Measurements from ENCODE around the gene SH2B2.

The SH2B2 gene

GRCh38 chr7:102313997-102314780 lies 27.5 kb downstream of the SH2B2 start:
- H2AFZ ChIP-seq (ENCODE audit: low read length): no peak overlapping the region
- no CpG with 5 or more reads among the region's 22 CpGs for WGBS, 2 donors (ENCODE audit: extremely low coverage in 2 of 2, insufficient read length in 2 of 2, insufficient replicate concordance in 1 of 2)

GRCh38 chr7:102317231-102318059 lies 30.8 kb downstream of the SH2B2 start:
- H4K91ac ChIP-seq (ENCODE audit: low read depth, low read length, poor library complexity): no peak overlapping the region
- H2BK5ac ChIP-seq (ENCODE audit: low read length): no peak overlapping the region
- H3K23ac ChIP-seq (ENCODE audit: low read depth, low read length, poor library complexity): no peak overlapping the region
- peaks cover 9 to 62% of the 10 kb centered on the region in 2 donors for H3K36me3 ChIP-seq (replicated peaks in 1 of 2; ENCODE audit: control insufficient read depth in 2 of 2, insufficient read depth in 2 of 2, low read length in 2 of 2)
- H3K18ac ChIP-seq (ENCODE audit: low read length): no peak overlapping the region
- peaks cover 3% of the 10 kb centered on the region for H3K79me1 ChIP-seq (ENCODE audit: low read depth, low read length)
- H3K27me3 ChIP-seq (ENCODE audit: control insufficient read depth in 3 of 3, insufficient read depth in 3 of 3, low read depth in 1 of 3, low read length in 3 of 3): peaks cover 0 to 2% (median 0%) of the 10 kb centered on the region in 3 experiments
- no peak overlapping the region for H4K8ac ChIP-seq (ENCODE audit: low read depth, low read length)
- no peak overlapping the region for H3K27ac ChIP-seq (replicated peaks; ENCODE audit: low read length)
- H3K4me2 ChIP-seq (ENCODE audit: insufficient read depth, low read length, poor library complexity, severe bottlenecking): no peak overlapping the region
- peaks cover 0 to 2% of the 10 kb centered on the region in 2 donors for H3K9me3 ChIP-seq (replicated peaks in 1 of 2; ENCODE audit: control insufficient read depth in 2 of 2, insufficient read depth in 1 of 2, low read depth in 1 of 2, low read length in 2 of 2)
- no peak overlapping the region for H2AK5ac ChIP-seq (ENCODE audit: low read depth, low read length)
- H3K4ac ChIP-seq (ENCODE audit: low read length): no peak overlapping the region
- H3K4me1 ChIP-seq (ENCODE audit: control insufficient read depth in 2 of 2, insufficient read depth in 1 of 2, low read depth in 1 of 2, low read length in 2 of 2): peaks cover 0 to 3% of the 10 kb centered on the region in 2 donors
- no peak overlapping the region for H2BK120ac ChIP-seq (ENCODE audit: low read depth, low read length)
- no peak overlapping the region for H2BK15ac ChIP-seq (ENCODE audit: low read length)
- no peak overlapping the region for H3K4me3 ChIP-seq (ENCODE audit: low read length in 2 of 2)
- DNase-seq (ENCODE audit: low spot score): no peak
- peak overlapping the region; percentile 12 for H3K9ac ChIP-seq (ENCODE audit: low read depth, low read length, poor library complexity)
- H3K14ac ChIP-seq (ENCODE audit: low read length): no peak overlapping the region
- WGBS, 2 donors (ENCODE audit: extremely low coverage in 2 of 2, insufficient read length in 2 of 2, insufficient replicate concordance in 1 of 2): no CpG with 5 or more reads among the region's 24 CpGs
- H2BK12ac ChIP-seq (ENCODE audit: low read length): no peak overlapping the region
- H2AFZ ChIP-seq (ENCODE audit: low read length): no peak overlapping the region

More at GRCh38 chr7:102313997-102314780, 27.5 kb downstream of the SH2B2 start:
- Histone ChIP-seq H3K23ac (ENCODE audit: low read depth, low read length, poor library complexity) (peak overlapping the region; percentile 11), H4K8ac (ENCODE audit: low read depth, low read length) (no peak overlapping the region), H2AK5ac (ENCODE audit: low read depth, low read length) (no peak overlapping the region), H3K27ac (replicated peaks; ENCODE audit: low read length) (no peak overlapping the region), H3K14ac (ENCODE audit: low read length) (peak overlapping the region; percentile 21), H3K9ac (ENCODE audit: low read depth, low read length, poor library complexity) (peak overlapping the region; percentile 30), H3K4me1 (ENCODE audit: control insufficient read depth in 2 of 2, insufficient read depth in 1 of 2, low read depth in 1 of 2, low read length in 2 of 2) (peaks cover 0 to 5% of the 10 kb centered on the region in 2 donors), H3K9me3 (replicated peaks in 1 of 2; ENCODE audit: control insufficient read depth in 2 of 2, insufficient read depth in 1 of 2, low read depth in 1 of 2, low read length in 2 of 2) (no peaks in the 10 kb centered on the region), H2BK15ac (ENCODE audit: low read length) (no peak overlapping the region), H3K4me2 (ENCODE audit: insufficient read depth, low read length, poor library complexity, severe bottlenecking) (no peak overlapping the region), H3K36me3 (replicated peaks in 1 of 2; ENCODE audit: control insufficient read depth in 2 of 2, insufficient read depth in 2 of 2, low read length in 2 of 2) (peaks cover 7 to 52% of the 10 kb centered on the region in 2 donors), H3K4ac (ENCODE audit: low read length) (no peak overlapping the region), H3K79me1 (ENCODE audit: low read depth, low read length) (peaks cover 3% of the 10 kb centered on the region), H2BK5ac (ENCODE audit: low read length) (no peak overlapping the region), H3K27me3 (ENCODE audit: control insufficient read depth in 3 of 3, insufficient read depth in 3 of 3, low read depth in 1 of 3, low read length in 3 of 3) (no peaks in the 10 kb centered on the region), H3K18ac (ENCODE audit: low read length) (no peak overlapping the region), H2BK120ac (ENCODE audit: low read depth, low read length) (no peak overlapping the region), H4K91ac (ENCODE audit: low read depth, low read length, poor library complexity) (no peak overlapping the region), H2BK12ac (ENCODE audit: low read length) (no peak overlapping the region), H3K4me3 (ENCODE audit: low read length in 2 of 2) (no peak overlapping the region)
- no peak for DNase-seq (ENCODE audit: low spot score)

GRCh38 chr7:102318482-102318971 lies 31.9 kb downstream of the SH2B2 start:
- H4K91ac ChIP-seq (ENCODE audit: low read depth, low read length, poor library complexity): no peak overlapping the region
- no peak overlapping the region for H3K27ac ChIP-seq (replicated peaks; ENCODE audit: low read length)
- H3K9ac ChIP-seq (ENCODE audit: low read depth, low read length, poor library complexity): no peak overlapping the region
- no peak overlapping the region for H2BK120ac ChIP-seq (ENCODE audit: low read depth, low read length)
- H3K36me3 ChIP-seq (replicated peaks in 1 of 2; ENCODE audit: control insufficient read depth in 2 of 2, insufficient read depth in 2 of 2, low read length in 2 of 2): peaks cover 9 to 62% of the 10 kb centered on the region in 2 donors
- peaks cover 0 to 2% of the 10 kb centered on the region in 2 donors for H3K9me3 ChIP-seq (replicated peaks in 1 of 2; ENCODE audit: control insufficient read depth in 2 of 2, insufficient read depth in 1 of 2, low read depth in 1 of 2, low read length in 2 of 2)
- no peak overlapping the region for H3K4me3 ChIP-seq (ENCODE audit: low read length in 2 of 2)
- peaks cover 0 to 2% (median 0%) of the 10 kb centered on the region in 3 experiments for H3K27me3 ChIP-seq (ENCODE audit: control insufficient read depth in 3 of 3, insufficient read depth in 3 of 3, low read depth in 1 of 3, low read length in 3 of 3)
- DNase-seq (ENCODE audit: low spot score): no peak
- no peak overlapping the region for H2BK12ac ChIP-seq (ENCODE audit: low read length)
- peak overlapping the region; percentile 10 for H3K23ac ChIP-seq (ENCODE audit: low read depth, low read length, poor library complexity)
- WGBS, 2 donors (ENCODE audit: extremely low coverage in 2 of 2, insufficient read length in 2 of 2, insufficient replicate concordance in 1 of 2): no CpG with 5 or more reads among the region's 7 CpGs
- H4K8ac ChIP-seq (ENCODE audit: low read depth, low read length): no peak overlapping the region
- H2AK5ac ChIP-seq (ENCODE audit: low read depth, low read length): no peak overlapping the region
- H2BK5ac ChIP-seq (ENCODE audit: low read length): no peak overlapping the region
- H3K4me1 ChIP-seq (ENCODE audit: control insufficient read depth in 2 of 2, insufficient read depth in 1 of 2, low read depth in 1 of 2, low read length in 2 of 2): peaks cover 0 to 3% of the 10 kb centered on the region in 2 donors
- H3K18ac ChIP-seq (ENCODE audit: low read length): peak overlapping the region; percentile 27
- H3K4me2 ChIP-seq (ENCODE audit: insufficient read depth, low read length, poor library complexity, severe bottlenecking): no peak overlapping the region
- no peak overlapping the region for H3K14ac ChIP-seq (ENCODE audit: low read length)
- no peak overlapping the region for H2AFZ ChIP-seq (ENCODE audit: low read length)
- H3K79me1 ChIP-seq (ENCODE audit: low read depth, low read length): peaks cover 3% of the 10 kb centered on the region
- H3K4ac ChIP-seq (ENCODE audit: low read length): no peak overlapping the region
- H2BK15ac ChIP-seq (ENCODE audit: low read length): no peak overlapping the region

DNA sequence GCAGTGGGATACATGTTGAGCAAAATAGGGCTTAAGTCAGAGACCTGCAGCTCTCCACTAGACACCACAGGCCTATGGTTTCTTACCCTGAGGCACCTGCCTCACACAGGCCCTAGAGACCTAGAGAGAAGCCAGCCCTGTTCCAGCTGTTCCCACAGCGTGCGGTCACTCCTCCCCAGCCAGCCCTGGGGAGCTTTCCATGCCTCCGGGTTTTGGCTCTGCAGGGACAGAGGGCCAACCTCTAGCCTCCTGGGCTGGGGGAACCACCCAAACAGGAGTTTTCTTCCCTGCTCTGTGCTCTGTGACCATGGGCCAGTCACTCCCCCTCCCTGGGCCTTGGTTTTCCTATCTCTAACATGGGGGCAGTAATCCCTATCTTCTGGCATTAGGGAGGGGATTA lies 33.0 kb downstream of the SH2B2 start:
- Histone ChIP-seq H3K36me3 (replicated peaks in 1 of 2; ENCODE audit: control insufficient read depth in 2 of 2, insufficient read depth in 2 of 2, low read length in 2 of 2) (peaks cover 5 to 52% of the 10 kb centered on the region in 2 donors), H3K4ac (ENCODE audit: low read length) (no peak overlapping the region), H3K27ac (replicated peaks; ENCODE audit: low read length) (no peak overlapping the region), H3K14ac (ENCODE audit: low read length) (no peak overlapping the region), H2BK15ac (ENCODE audit: low read length) (no peak overlapping the region), H3K18ac (ENCODE audit: low read length) (no peak overlapping the region), H2BK12ac (ENCODE audit: low read length) (no peak overlapping the region), H3K9me3 (replicated peaks in 1 of 2; ENCODE audit: control insufficient read depth in 2 of 2, insufficient read depth in 1 of 2, low read depth in 1 of 2, low read length in 2 of 2) (peaks cover 0 to 2% of the 10 kb centered on the region in 2 donors), H4K91ac (ENCODE audit: low read depth, low read length, poor library complexity) (no peak overlapping the region), H4K8ac (ENCODE audit: low read depth, low read length) (no peak overlapping the region), H3K23ac (ENCODE audit: low read depth, low read length, poor library complexity) (no peak overlapping the region), H2BK5ac (ENCODE audit: low read length) (no peak overlapping the region), H2AK5ac (ENCODE audit: low read depth, low read length) (no peak overlapping the region), H2BK120ac (ENCODE audit: low read depth, low read length) (no peak overlapping the region), H2AFZ (ENCODE audit: low read length) (no peak overlapping the region), H3K79me1 (ENCODE audit: low read depth, low read length) (peaks cover 2% of the 10 kb centered on the region), H3K4me1 (ENCODE audit: control insufficient read depth in 2 of 2, insufficient read depth in 1 of 2, low read depth in 1 of 2, low read length in 2 of 2) (peaks cover 0 to 3% of the 10 kb centered on the region in 2 donors), H3K27me3 (ENCODE audit: control insufficient read depth in 3 of 3, insufficient read depth in 3 of 3, low read depth in 1 of 3, low read length in 3 of 3) (peaks cover 0 to 2% (median 0%) of the 10 kb centered on the region in 3 experiments), H3K4me3 (ENCODE audit: low read length in 2 of 2) (no peak overlapping the region), H3K4me2 (ENCODE audit: insufficient read depth, low read length, poor library complexity, severe bottlenecking) (no peak overlapping the region), H3K9ac (ENCODE audit: low read depth, low read length, poor library complexity) (no peak overlapping the region)
- no peak for DNase-seq (ENCODE audit: low spot score)
- WGBS, 2 donors (ENCODE audit: extremely low coverage in 2 of 2, insufficient read length in 2 of 2, insufficient replicate concordance in 1 of 2): no CpG with 5 or more reads among the region's 3 CpGs

All from neuronal stem cell (in vitro differentiated cells).